A172 (cell line): ENCODE data around the gene ETNK2. TPM values are rescaled to one million over a fixed set of nuclear protein-coding genes. Genes with fewer than 3 reads are reported as not detected.
"Not testable (repeated sequence)": the region's sequence is repeated elsewhere in the genome, so short reads cannot be mapped to it uniquely, and the experiment has no call there.

Experiments
- DNase-seq: peaks from one replicate; pipeline ENCODE4 v3.0.0-alpha.2; 2015; ENCODE audit warnings: low spot score
- total RNA-seq: library from RNA; depleted of rRNA; stranded (reverse); fragments of >200 nt; shearing (Covaris generic); gene quantifications from 2 replicates; pipeline ENCODE4 v1.2.3, GENCODE V29; 2014

Gene ETNK2
- total RNA-seq, 1 experiment from 2014 or later: 23.0 TPM

DNA sequence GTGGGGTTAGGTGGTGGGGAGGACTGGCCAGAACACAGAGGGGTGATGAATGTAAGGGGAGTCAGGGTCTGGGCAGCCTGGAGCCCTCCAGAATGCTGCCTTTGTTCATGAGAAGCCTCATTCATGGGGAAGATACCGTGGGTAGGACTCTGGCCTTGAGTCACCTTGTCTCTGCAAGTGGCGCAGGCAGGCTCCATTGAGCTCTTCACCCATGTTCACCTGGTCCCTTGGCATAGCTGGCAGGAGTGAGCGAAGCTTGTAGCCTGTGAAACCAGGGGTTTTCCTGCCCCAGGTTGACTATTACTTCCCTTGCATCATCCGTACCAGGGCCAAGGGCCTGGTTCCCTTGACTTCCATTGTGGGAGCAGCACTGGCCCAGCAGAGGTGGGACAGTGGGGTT is 53.2 kb downstream of the ETNK2 start:
- no peak for DNase-seq

GRCh38 chr1:204096931-204097330 is 54.9 kb downstream of the ETNK2 start:
- DNase-seq: no peak

GRCh38 chr1:204094856-204095634 is 56.8 kb downstream of the ETNK2 start:
- DNase-seq: peak; percentile 53

DNA sequence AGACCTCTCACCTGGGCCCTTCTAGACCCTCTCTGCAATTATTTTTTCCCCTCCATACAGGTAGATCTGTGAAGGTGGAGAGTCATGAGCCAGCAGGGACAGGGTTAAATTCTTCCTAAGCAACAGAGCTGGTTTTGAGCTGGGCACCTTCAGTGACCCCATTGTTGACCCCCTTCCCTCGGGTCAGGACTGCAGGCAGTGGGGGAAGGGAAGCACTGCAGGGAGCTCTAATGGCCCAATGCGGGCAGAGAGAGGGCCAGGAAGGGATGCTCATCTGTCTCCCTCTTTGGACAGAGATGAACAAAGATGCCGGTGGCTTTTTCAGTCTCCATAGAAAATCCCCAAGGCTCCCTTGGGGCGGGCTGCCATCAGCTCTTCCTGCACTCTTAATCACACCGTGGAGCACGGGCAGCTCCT is 57.5 kb downstream of the ETNK2 start:
- DNase-seq: no peak

DNA sequence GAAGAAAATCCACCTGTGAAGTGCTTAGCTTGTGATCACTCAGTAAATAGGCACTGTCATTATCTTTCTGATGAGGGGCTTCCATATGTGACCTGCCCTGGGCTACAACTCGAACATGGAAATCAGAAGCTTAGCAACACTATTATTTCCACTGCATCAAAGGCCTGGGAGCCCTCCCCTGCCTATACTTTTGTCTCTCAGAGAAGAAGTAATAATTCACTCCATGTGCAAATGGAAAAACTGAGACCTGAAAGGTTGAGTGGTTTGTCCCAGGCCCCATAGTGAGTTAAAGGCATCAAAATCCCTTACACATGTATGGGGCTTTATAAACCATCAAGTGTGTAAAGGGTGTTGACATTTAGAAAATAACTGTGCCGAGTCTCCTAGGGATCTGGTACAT is 58.1 kb downstream of the ETNK2 start:
- no peak for DNase-seq

- no peak for DNase-seq
Measured at GRCh38 chr1:204093421-204093717, 58.5 kb downstream of the ETNK2 start.

DNA sequence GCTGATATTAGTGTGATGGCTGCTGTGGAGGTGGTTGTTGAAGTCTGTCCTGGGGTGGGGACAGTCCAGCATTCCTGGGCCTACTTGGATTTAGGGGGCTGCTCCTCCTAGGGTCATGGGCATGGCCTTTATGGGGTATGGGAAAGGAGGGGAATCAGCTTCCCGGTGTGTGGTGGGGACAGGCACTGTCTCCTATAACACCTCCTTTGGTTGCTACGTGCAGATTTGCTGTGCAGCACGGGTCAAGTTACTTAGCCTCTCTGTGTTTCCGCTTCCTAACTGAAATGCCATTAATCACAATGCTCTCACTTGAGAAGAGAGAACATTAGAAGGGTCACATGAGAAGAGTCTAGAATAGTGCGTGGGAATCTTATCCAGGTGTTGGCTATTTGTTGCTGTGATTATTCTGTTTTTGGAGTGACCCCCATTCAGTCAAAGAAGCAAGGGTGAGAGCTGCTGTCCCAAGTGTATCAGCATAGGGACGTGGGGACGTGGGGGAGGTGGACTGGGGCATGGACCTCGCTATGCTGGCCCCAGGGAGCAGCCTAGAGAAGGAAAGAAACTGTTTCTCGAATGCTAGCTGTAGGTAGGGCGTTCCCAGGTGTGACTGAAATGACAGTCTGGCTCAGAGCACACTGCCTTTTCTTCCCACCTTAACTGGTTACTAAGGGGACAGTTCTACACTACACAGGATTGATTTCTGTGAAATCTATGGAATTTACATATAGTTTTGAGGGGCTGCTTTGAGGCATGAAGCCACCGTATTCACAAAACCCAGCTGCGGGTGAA is 59.0 kb downstream of the ETNK2 start:
- DNase-seq: no peak

DNA sequence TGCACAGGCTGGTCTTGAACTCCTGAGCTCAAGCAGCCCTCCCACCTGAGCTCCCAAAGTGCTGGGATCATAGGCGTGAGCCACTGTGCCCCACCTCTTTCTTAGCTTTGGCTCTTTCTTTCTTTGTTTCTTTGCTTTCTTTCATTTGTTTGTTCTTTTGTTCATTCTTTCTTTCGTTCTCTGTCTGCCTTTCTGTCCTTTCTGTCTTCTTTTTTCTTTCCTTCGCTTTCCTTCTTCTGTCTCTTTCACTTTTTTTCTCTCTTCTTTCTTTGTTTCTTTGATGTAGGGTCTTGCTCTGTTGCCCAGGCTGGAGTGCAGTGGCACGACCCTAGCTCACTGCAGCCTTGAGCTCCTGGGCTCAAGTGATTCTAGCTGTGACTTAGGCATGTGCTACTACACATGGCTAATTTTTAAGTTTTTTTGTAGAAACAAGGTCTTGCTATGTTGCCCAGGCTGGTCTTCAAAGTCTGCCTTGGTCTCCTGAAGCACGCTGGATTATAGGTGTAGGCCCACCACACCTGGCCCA is 60.0 kb downstream of the ETNK2 start:
- DNase-seq: no peak

DNA sequence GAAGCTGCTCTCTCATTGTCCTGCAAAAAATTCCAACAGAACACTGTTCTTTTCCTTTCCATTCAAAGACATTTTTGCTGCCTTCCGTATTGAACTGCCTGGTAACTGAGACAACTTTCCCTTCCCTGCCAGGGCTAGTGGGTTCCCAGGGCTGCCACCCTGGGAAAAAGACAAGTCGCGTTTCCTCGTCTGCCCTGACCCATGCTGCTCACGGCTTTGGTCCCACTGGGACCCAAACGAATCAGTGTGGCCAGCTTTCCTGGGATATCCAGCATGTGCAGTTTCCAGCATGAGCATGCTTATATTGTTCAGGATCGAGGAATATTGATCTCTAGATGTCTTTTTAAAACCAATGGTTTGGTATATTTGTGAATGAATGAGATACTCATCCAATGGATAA is 60.8 kb downstream of the ETNK2 start:
- no peak for DNase-seq

GRCh38 chr1:204090132-204090531 is 61.7 kb downstream of the ETNK2 start:
- DNase-seq: not testable (repeated sequence)

DNA sequence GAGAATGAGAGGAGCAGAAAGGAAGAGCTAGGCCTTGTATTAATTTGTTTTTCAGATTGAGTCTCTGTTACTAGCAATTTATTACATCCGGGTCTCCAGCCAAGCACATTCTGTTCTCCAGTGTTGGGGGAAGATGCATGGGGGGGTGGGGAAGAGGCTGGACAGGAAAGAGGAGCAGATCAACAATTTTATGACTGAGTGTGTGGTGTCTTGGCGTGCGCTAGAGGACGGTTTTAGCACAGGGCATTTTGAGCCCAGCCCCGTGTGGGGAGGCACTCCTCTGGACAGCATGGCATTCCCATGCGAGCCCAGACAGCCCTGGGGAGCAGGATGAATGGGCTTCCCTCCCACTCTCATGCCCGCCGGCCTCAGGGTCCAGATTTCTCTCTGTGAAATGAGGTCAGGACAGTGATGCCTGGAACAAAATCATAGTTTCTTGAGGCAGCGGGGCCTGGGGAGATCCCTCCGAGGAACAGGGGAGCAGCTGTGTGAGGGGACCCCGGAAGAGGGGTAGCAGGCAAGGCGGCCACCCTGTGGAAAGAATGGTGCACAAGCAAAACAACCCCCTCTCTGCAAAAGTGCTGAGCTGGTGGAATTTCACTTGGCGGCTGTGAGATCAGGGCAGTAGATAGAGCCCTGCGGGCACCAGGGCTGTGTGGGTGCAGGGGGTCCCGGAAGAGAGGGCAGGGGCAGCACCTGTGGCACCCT is 62.6 kb downstream of the ETNK2 start:
- DNase-seq: no peak

DNA sequence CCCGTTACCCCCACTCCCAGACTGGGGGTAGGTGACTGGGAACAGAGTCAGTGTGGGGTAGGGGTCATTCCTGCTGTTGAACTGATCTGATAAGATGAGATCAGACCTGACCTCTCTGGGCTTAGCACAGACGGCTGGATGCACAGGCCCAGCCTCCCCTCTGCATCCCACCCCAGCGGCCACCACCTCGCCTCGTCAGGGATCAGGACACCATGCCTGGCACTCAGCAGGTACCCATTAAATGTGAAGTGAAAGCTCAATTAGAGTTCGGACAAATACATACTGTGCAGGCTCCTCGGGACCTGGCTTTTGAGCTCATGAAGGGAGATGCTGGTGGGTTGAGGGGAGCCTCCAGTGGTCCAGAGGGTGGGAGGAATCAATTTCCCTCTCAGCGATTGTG is 63.2 kb downstream of the ETNK2 start:
- no peak for DNase-seq

DNA sequence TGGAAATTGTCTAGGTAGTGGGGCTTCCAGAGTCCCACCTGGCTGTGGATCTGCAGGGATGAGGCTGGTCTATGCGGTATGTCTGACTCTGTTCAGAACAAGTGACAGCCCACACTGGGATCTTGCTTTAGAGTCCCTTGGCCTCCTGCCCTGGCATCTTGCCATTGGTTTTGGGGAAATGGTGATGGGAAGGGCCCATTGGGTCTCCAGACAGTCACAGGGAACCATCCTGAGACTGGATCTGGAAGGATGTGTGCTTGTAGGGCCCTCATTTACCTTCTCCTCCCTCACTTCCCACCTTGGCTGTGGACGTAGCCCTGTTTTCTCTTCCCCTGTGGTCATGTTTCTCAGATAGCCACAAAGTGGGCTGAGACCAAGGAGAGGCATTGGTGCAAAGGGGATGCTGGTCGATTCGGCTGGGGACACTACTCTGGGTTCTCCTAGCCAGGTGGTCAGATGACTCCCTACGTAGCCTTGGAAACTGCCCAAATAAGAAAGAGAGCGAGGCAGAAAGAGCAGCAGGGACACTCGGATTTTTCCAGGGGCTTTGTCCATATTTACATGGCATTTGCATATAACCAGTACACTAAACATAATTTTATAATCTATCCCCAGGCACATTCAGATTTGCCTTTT is 63.8 kb downstream of the ETNK2 start:
- DNase-seq: no peak

DNA sequence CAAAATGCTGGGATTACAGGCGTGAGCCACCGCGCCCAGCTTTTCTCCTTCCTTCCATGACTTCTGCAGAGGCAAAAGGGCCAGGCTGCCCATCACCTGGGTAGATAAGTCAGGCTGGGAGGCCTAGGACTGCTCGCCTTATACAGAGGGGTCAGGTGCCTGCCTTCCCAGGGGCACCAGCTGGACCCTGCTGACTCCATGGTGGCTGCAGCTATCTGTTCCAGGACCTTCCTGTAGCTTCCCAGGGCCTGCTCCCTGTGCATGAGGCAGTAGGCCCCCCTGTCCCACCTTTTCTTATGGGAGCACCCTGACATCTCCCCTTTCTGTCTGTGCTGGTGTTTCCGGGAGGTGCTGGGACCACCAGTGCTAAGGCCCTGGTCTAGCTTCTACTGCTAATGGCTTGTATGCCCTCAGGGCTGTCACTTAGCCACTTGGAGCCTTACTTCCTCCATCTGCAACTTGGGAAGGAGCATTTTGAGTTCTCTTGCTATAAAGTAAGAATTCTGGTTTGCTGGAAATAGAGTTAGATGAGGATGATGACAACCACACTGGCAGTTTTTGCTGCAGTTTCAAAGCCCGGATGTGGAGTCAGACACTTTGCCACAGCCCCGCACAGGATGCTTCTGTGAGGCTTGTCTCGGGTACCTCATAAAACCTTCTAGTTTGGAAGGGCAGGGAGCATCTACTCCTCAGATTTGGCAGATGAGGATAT is 64.5 kb downstream of the ETNK2 start:
- no peak for DNase-seq

GRCh38 chr1:204085876-204086275 is 66.0 kb downstream of the ETNK2 start:
- no peak for DNase-seq

GRCh38 chr1:204084247-204084772 is 67.5 kb downstream of the ETNK2 start:
- DNase-seq: peak; percentile 41

DNA sequence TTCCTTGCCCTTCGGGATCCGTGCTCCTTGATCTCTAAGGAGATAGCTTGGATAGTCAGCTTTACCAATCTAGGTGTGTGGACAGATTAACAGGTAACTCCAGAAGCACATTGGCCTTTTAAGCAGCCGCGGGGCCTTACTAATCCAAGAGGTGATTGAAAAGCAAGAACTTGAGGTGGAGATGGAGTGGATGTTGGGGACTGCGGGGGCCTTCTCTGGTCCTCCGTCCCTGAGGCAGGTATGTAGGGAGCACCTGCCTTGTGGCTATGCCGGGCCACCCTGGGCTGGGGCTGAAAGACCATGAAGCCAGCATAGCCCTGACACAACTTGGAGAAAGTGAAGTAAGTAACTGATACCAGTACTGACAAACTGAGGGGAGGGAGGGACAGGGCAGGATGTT is 68.4 kb downstream of the ETNK2 start:
- DNase-seq: no peak

DNA sequence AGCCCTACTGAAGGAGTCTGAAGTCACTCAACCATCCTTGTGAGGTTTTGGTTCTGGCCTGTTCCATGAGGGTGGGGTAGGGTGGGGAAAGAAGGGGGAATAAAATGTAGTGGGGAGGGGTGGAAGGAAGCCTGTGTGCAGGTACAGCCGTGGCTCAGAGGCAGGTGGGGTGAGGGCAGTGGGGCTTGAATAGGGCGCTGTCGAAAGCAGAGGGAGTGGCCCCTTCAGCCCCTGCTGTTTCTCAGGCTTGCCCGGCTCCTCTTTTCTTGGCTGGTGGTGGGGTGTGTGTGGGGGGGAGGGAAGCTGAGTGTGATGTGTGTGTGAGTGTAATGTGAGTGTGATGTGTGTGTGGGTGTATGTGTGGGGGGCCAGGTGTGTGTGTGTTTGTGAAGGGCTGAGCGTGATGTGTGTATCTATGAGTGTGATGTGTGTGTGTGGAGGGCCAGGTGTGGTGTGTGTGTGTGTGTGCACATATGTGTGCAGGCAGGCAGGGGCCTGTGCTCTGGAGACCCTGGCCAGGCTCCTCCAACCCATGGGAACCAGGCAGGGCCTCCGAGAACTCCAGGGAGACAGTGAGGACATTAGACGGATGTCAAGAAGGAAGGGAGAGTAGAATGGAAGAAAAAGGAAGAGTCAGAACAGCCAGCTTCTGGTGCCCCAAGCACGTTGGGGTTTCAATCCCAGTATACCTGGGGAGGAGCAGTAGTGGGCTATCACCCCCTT is 69.9 kb downstream of the ETNK2 start:
- DNase-seq: no peak

DNA sequence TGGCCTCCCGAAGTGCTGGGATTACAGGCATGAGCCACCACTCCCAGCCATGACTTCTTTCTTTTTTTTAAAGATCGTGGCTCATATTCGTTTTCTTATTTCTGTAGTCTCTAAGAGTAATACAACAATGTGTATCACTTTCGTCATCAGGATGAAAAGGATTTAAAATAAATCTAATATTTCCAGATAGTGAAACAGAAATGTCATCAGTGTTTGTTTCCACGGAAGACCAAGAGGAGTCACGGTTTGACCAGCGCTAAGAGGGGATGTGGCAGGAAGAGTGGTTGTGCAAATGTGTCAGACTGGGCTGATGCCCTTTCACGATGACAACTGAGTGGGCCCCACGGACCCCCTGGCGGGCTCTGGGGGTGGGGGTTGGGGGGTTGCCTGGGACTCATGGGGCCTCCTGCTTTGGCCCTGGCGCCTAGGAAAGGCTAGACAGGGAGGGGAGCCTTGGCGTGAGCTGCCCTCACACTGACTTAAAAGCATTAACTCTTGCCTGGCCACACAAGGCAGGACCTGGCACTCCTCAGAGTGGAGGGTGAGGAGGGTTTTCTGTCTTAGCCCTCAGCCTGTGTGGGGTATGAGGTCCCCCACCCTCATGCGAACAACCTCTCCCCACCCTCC is 70.6 kb downstream of the ETNK2 start:
- no peak for DNase-seq
